Activated T-cell treated with anti-CD3 and anti-CD28 coated beads, Interleukin-2, amount 50 U/mL, for 1 hour (primary cell): Measurements from ENCODE around the gene ZDHHC14.

Experiments
- DNase-seq: peaks from one replicate; pipeline ENCODE4 v3.0.0-alpha.2; 2020

ZDHHC14 gene

DNA sequence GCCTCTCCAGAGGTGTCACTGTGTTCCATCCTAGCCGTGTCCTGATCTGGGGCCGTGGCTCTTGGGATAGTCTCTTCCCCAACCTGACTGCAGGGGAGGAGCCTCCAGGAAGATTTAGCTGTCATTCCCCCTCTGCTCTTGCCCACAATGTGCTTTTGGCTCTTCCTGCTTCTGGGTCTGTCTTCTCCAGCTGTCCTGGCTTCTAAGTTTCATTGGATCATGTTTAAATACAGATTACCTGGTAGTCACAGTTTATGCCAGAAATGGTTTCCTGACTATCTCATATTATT is 139.1 kb downstream of the ZDHHC14 start:
- DNase-seq, result no peak

DNA sequence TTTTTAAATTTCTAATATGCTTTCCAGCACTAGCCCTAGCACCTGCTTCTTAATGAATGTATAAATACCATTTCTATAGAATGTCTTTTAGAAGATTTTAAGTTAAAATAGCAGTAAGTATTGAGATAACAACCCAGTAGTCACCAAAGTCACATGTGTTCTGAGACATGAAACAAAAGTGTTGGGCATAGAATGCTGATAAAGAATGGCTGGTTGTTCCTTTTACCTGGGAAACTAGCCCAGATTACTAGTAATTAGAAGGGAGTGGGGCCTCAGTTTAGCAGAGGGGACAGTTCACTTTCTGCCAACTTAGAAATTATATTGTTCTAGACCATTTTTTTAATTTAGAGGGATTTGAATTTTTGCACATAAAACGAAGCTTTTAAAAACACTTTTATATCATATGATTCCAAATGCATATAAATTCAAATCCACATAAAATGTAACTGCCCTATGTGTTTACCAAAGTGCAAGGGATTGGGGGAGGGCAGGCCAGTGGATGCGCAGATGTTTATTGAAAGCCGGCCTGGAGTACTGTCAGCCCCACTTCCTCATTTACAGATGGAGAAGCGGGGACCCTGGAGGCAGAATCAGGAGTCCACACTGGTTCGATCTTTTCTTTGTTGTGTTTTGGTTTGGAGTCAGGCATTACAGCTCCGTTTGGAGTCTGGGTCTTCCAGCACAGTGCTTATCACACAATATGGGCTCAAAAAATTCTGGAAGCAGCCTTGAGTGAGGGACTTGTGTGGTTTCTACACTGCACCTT is 139.8 kb downstream of the ZDHHC14 start:
- no peak for DNase-seq

DNA sequence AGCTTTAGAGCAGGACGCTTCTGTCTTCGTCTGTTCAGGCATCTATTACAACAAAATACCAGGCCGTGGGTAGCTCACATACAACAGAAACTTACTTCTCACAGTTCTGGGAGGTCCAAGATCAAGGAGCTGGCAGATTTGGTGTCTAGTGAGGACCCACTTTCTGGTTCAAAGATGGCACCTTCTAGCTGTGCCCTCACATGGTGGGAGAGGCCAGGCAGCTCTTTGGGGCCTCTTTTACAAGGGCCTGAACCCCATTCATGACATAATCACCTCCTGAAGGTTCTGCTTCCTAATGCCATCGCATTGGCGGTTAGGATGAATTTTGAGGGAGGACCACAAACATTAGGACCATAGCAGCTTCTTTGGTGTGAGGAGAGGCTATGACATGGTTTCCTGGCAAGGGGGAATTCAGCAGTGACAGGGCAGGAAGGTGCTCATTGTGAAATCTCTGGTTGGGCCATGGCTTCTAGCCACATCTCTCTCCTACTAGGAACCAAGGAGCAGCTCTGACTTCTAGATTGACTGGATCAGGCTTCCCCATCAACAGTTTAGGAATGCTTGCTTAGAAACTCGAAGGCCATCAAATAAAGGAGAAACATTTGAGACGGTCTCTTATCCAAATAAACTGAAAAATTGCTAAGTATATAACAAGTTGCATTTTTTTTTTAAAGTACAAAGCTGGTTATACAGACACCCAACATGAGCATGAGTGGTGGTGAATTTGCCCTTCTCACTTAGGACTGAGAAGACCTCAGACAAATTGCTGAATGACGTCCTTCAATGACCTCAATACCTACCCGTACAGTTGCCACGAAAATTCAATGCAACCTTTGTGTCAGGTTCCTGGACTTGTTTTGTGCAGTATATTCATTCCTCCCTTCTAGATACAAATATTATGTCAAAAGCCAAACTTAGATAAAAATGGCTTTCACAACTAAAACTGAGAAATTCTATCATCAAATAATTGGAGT is 140.7 kb downstream of the ZDHHC14 start:
- DNase-seq, result no peak

DNA sequence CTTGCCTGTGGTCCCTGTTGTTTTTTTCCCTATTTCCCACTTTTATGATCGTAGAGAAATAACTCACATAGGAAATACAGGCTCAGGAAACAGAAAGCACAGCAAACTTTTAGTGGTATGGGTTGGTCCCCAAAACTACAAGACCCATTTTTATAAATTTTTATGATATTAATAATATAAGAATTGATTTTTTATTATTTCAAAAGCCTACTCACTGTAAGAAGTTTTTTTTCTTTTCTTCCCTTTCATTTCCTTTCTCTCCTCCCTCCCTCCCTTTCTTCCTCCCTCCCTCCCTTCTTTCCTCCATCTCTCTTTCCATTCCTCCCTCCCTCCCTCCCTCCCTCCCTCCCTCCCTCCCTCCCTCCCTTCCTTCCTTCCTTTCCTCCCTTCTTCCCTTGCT is 141.5 kb downstream of the ZDHHC14 start:
- no peak for DNase-seq

DNA sequence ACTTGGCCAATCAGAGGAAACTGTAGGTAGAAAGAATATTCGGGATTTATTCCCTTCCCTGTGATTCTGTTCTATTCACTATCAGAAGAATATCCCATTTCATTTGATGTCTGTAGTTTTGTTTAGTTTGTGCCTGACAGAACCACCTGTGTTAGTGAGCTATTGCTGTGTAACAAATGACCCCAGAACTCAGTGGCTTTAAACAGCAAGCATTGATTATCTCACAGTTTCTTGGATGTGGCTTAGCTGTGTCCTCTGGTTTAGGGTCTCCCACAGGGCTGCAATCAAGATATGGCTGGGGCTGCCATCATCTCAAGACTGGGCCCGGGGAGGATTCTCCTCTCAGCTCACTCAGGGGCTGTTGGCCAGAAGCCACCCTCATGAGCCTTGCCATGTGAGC is 143.7 kb downstream of the ZDHHC14 start:
- DNase-seq, result no peak

DNA sequence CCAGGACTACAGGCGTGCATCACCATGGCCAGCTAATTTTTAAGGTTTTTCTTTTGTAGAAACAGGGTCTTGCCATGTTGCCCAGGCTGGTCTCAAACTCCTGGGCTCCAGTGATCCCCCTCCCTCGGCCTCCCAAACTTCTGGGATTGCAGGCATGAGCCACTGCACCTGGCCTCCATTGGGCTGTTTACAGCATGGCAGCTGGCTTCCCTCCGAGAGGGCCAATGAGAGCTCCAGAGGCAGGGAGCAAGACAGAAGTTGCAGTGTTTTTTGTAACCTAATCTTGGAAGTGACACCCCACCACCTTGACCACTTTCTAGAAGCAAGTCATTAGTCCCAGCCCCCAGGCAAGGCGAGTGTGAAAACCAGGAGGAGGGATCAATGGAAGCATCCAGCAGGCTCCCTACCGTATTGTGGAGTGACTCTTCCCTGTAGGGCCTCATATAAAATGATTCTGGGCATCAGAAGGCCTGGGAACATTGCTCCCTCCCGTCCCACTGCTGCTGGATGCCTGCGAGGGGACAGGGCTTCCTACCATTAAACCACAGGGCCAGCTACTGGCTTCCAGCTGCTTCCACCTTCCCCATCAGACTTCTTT is 144.4 kb downstream of the ZDHHC14 start:
- no peak for DNase-seq

DNA sequence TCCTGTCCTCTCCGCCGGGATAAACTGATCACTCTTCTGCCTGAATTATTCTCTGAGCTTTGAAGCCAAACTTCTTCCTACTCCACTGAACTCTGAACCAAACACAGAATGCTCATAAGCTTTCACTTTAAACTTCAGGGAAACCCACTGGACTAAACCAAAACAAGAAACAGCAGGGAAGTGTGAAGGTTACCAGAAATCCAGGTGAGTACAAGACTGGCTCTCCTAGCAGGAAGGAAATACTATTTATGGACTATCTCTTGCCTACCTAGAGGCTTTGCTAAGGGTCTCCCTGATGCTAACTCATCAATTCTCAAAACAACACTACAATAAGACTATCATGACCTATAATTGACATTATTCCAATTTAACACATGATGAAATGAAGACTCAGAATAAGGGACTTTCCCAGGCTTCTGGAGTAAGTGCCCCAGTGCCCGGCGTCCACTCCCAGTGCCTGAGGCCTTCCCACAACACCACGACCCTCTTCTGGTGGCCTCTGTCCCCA is 145.0 kb downstream of the ZDHHC14 start:
- no peak for DNase-seq

DNA sequence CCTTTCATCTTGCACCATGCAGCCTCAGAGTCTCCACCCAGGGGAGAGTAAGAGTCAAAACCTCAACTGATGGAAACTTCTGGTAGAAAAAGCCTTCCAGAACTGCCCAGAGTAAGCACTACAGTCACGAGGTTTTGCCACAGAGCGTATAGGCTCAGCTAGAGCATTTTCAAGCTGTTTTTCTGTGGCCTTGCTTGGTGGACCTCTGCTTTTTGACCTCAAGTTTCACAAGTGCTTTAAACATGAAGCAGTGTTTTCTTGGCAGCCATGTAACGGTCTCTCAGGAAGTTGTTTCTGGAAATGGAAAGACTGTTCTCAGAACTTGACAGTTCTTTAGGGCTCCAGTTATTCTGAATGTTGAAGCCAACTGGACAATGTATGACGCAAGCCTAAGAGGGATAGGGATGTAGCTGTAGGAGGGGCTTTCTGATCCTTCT is 146.5 kb downstream of the ZDHHC14 start:
- DNase-seq, result no peak

DNA sequence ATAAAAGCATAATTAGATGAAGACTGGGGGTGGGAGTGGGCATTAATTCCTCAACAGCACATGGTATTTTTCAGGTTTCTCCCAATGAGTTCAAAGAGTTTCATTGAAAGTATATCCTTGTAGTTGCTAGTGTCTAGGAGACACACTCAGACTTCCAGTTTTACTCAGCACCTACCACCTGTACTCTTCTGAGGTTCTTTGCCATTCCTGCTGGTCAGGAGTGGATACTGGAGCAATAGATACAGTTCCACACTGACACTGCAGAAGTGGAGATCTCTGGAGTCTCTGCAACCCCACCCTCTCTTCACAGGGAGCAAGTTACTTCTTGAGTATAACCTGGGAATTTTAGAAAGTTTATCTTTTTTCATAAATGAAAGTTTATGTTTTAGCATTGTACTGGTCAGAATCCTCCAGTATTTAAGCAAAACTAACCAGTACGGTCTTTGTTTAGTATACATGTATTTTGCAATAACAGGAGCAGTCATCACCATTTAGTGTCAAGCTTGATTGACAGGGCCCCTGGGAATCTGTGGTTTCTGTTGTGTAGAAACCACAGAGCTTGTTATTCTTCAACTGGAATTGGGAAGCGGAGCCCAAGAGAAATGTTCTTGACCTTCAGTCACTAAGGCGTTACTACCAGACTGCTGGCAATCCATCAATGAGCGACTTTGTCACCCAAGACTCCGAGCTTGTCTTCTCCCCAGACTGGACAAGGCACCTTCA is 148.1 kb downstream of the ZDHHC14 start:
- no peak for DNase-seq

DNA sequence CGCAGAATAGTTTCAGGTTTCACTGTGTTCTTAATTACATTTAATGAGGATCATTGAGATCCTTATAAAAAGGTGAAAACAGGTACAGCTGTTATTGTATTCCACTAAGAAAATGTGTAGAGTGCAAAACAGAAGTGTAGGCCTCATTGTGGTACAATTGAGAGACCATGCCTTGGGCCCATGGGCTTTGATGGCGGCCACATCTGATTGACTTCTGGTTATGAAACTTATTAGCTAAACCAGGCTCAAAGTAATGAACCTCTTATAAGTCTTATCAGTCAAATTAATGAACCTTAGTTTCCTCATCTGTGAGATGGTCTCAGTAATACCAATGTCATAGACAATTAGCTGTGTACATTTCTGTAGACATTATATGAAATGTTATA is 148.7 kb downstream of the ZDHHC14 start:
- no peak for DNase-seq

DNA sequence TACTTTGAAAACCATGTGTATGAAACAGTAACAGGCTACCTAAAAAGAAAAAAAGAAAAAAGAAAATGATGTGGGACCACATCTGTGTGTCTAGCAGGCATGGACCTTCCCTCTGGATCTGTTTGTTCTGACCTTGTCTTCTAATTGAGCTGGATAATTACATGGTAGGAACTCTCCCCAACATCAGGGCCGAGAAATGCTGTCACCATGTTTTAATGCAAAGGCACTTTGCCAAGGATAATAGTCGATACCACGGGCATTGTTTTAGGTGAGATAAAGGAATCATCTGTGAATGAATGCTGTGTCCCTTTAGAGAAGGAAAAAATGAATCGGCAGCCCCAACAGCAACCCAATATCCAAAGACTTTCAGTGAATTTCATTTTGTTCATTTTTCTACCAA is 149.1 kb downstream of the ZDHHC14 start:
- DNase-seq, result no peak

DNA sequence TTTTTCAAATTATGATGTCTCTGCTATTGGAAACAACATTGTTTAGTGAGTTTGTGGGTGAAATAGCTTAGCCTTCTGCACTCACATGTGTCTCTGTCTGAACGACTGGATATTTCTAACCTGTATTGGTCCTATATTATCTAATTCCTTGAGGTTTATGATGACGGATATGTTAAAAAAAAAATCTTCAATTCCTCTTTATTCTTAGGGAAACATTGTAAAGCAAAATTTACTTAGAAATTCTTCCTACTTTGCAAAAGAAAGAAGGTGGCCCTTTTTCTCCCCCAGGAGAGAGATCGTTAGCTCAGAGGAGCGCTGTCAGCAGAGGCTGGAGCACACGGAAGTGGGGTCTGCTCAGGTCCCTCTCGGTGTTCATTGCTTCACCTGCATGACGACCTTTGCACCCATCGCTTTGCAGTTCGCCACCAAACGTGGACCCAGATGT is 149.8 kb downstream of the ZDHHC14 start:
- no peak for DNase-seq

DNA sequence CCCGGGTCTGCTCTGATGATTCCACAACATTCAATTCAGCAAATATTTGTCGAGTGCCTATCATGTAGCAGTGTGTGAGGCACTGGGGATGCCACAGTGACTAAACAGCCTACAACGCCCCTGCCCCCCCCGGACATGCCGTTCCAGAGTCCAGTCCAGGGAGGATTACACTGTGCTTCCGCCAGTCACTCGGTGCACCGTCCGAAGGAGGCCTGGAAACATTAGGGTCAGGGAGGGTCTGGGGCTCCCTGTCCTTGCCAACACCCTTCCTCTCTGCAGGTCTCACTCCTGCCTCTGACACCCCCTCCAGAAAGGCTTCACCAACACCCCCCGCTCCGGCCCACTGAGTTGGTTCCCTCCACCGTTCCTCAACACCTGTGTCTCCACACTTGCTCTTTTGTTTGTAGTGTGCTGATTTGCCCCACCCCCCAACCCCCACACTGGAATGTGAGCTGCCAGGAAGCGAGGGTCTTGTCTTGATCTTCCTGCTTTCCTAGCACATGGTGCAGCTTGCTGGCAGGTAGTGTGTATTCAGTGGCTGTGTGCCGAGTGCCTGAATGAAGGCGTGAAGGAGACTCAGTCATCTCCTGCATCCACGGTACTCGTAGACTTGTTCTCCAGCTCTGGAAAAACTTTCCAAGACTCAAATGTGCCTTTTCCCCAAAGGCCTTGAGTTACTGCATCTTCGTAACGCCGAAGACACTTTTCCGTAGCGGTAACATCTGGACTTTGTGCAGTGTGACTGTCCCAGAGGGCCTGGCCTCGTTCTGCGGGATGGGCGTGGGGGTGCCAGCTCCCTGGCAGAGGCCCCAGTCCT is 150.4 kb downstream of the ZDHHC14 start:
- no peak for DNase-seq

DNA sequence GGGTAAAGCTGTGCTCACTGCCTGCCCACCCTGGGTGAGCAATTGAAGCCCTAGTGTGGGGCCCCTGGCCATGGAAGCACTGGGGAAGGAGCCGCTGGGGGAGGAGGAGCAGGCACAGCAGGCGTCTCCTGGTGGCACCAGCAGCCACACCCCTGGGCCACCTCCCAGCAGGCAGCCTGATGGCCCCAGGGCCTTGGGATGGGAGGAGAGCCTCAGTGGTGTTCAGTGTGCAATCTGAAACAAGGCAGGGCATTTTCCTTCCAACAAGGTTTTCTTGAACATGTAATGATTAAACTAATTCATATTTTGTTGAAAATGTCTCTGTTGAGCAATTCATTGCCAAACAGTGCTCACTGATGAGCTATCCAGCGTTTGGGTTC is 151.0 kb downstream of the ZDHHC14 start:
- DNase-seq, result no peak

DNA sequence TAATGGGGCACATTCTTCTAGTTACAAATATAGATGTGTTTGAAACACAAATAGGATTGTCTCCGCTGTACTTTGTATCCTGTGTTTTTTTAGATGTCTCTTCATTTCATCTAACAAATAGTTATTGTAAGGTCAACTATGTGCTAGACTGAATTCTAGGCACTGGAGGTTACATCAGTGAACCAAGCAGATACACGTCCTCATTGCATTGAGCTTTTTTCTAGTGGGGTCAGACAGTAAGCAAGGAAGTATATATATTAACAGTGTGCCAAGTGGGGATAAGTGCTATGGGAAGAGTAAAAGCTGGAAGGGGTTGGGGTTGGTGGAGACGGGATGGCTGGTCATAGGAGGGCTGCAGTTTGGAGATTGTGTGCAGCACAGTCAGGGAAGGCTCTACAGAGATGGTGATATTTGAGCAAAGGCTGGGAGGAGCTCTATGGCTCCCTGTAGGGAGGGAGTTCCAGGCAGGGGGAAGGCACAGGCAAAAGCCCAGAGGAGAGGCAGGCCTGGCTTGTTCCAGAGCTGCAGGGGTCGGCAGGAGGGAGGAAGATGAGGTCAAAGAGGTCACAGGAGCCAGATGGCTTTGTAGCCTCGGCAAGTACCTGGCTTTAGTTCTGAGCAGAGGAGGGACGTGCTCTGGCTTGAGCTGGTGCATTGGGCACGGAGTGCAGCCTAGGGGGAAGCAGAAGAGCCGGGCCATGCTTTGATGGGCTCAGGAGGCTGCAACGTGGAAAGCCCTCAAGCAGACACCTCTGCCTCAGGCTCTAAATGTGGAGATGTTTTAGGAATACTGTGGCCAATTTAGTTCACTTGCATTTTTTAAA is 152.3 kb downstream of the ZDHHC14 start:
- DNase-seq, result no peak

DNA sequence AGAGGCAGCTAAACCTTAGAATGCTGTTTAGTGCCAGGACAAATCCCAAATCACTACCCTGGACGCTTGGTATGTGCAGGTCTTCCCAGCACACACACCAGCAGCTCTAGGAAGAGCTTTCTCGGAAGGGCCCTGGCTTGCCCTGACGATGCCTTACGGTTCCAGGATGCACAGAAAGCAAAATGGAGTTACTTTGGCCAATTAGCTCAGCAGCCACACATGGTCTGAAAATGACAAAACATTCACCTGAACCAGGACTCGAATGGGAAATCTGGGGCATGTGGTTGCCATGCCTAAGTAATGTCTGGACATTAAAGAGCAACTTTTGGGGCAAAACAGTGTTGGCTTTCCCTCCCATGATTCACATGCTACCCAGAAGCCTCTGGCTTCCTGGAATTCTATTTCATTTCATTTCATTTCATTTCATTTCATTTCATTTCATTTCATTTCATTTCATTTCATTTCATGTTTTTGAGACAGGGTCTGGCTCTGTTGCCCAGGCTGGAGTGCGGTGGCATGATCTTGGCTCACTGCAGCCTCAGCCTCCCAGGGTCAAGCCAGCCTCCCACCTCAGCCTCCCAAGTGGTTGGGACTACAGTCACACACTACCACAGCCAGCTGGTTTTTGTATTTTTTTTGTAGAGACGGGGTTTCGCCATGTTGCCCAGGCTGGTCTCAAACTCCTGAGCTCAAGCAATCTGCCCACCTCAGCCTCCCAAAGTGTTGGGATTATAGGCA is 153.3 kb downstream of the ZDHHC14 start:
- DNase-seq, result no peak

DNA sequence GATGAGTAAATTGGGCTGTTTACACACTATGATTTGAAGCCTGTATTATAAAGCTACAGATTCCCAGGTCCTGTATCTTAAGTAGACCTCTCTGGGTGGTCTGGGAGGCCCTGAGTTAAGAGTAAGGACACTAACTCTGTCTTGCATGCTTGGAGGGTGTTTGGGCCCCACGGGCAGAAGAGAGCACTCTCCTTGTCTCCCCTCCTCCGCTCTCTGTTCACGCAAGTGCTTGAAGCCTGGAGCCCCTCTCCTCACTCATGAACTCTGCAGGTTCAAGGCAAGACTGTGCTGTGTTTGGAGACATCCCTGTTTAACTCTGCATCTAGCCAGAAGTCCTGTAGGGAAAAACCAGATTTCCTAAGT is 154.0 kb downstream of the ZDHHC14 start:
- no peak for DNase-seq

DNA sequence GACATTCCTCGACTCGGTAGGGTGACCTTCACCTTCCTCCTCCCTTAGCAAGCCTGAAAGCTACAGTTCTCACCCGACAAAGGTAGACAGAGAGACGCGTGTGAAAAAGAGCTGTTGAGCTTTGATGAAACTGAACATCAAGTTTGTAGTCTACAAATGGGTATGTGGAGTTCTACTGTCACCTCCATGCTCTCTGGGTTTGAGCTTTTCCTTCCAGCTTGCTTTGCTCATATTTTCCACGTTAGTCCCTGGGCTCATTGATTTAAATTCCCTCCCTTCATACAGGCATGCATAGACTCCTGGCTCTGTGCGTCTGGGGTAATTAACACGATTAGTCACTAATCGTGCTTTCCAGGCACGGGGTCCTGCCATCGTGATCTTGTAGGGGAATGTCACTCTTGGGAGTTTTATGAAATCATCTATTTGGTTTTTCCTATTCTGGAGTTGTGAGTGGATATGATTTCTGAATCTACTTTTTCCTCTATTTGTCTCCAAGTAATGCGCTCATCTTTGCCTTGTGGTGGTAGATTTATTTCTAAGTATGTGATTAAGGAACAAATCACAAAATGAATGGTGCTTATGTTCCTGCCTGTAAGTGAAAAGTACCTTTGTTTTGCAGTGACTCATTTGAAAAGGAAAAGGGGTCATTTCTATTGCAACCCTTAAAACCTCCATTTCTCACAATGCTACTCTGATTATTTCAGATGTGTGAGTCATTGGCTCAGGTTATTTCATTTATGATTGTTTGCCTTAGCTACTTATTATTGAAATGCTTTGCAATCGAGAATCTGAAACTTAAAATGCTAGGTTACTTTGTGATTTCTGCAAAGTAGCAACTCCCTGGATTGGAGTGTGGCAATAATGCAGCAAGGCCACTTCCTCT is 154.6 kb downstream of the ZDHHC14 start:
- no peak for DNase-seq

DNA sequence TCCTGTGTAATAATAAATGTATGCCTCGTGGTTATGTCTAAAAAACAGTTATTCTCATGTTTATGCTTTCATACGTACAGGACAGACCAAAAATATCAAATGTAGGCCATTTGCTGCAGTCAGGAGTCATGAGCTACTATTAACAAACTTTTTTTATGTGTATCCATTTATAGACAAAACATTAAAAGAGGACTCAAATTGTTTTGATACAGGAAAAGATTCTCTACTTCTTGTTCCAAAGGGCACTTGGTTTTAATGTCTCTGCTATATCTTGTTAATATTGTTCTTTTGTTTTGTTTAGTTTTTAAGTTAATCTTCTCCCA is 155.2 kb downstream of the ZDHHC14 start:
- no peak for DNase-seq

DNA sequence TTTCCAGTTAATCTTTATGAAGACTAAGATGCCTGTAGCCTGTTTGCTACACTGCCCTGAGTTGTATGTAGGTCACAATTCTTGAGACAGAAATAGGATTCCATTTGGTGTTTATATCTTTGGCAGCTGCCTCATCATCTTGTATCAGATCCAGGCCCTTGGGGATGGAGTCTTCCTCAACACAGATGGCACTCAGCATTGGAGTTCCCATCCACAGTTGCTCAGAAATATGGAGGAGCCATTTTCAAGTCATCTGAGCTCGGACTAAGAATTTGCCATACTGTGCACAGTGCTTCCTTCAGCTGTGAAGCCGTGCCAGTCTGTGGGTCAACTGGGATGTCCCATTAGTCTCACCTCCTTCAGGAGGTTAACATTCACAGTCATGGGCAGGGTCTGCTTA is 156.6 kb downstream of the ZDHHC14 start:
- DNase-seq, result no peak
